IPS DF 6.9 (cell line): Measurements from ENCODE around the gene PROSER2.

Experiments
- DNase-seq: peaks from one replicate; pipeline ENCODE4 v3.0.0-alpha.2; 2013; ENCODE audit warnings: low read depth, low spot score
- H3K27ac ChIP-seq: one replicate; pipeline ENCODE4 v1.5.1; 2013; ENCODE audit warnings: low read length, control low read depth
- H3K27me3 ChIP-seq: 2 replicates; pipeline ENCODE4 v1.6.1; 2013; ENCODE audit warnings: mild to moderate bottlenecking, low read length; ENCODE audit not compliant: control insufficient read depth, insufficient read depth
- H3K36me3 ChIP-seq: 2 replicates; pipeline ENCODE4 v1.6.1; 2013; ENCODE audit warnings: low read length; ENCODE audit not compliant: control insufficient read depth, insufficient read depth
- H3K4me1 ChIP-seq: 2 replicates; pipeline ENCODE4 v1.6.1; 2013; ENCODE audit warnings: low read length; ENCODE audit not compliant: control insufficient read depth, insufficient read depth
- H3K4me3 ChIP-seq: 2 replicates; pipeline ENCODE4 v1.5.1; 2013; ENCODE audit warnings: mild to moderate bottlenecking, low read length
- H3K9me3 ChIP-seq: 2 replicates; pipeline ENCODE4 v1.6.1; 2013; ENCODE audit warnings: low read length, inconsistent platforms; ENCODE audit not compliant: control insufficient read depth, insufficient read depth
- WGBS: extraction: QIAGEN DNeasy Blood & Tissue Kit; methylation state at CpG from one replicate; pipeline ENCODE4 v1.1.7; 2013; ENCODE audit warnings: mixed read lengths, missing lambda C conversion rate; ENCODE audit not compliant: insufficient read length, insufficient coverage; 5-methylcytosine and 5-hydroxymethylcytosine counted together

PROSER2 gene

GRCh38 chr10:11876324-11876723 is 53.2 kb downstream of the PROSER2 start:
- Histone ChIP-seq H3K4me3 (no peak overlapping the region), H3K4me1 (peaks cover 8% of the 10 kb centered on the region), H3K27ac (no peak overlapping the region), H3K9me3 (no peaks in the 10 kb centered on the region), H3K36me3 (no peaks in the 10 kb centered on the region), H3K27me3 (no peaks in the 10 kb centered on the region)
- no peak for DNase-seq
- WGBS = no CpG with 5 or more reads among the region's 6 CpGs

GRCh38 chr10:11876805-11877590 is 53.8 kb downstream of the PROSER2 start:
- H3K27ac ChIP-seq = no peak overlapping the region
- WGBS = no CpG with 5 or more reads among the region's 19 CpGs
- H3K36me3 ChIP-seq = no peaks in the 10 kb centered on the region
- H3K27me3 ChIP-seq = no peaks in the 10 kb centered on the region
- no peak for DNase-seq
- H3K4me1 ChIP-seq = peaks cover 10% of the 10 kb centered on the region
- no peak overlapping the region for H3K4me3 ChIP-seq
- no peaks in the 10 kb centered on the region for H3K9me3 ChIP-seq

- Histone ChIP-seq H3K27ac (no peak overlapping the region), H3K4me3 (no peak overlapping the region), H3K9me3 (no peaks in the 10 kb centered on the region), H3K4me1 (peaks cover 10% of the 10 kb centered on the region), H3K27me3 (no peaks in the 10 kb centered on the region), H3K36me3 (no peaks in the 10 kb centered on the region)
- no peak for DNase-seq
- WGBS = no CpG with 5 or more reads among the region's 13 CpGs
These were observed 54.4 kb downstream of the PROSER2 start for GRCh38 chr10:11877591-11877905.

GRCh38 chr10:11878776-11879175 is 55.6 kb downstream of the PROSER2 start:
- Histone ChIP-seq H3K36me3 (no peaks in the 10 kb centered on the region), H3K4me1 (peaks cover 10% of the 10 kb centered on the region)

DNA sequence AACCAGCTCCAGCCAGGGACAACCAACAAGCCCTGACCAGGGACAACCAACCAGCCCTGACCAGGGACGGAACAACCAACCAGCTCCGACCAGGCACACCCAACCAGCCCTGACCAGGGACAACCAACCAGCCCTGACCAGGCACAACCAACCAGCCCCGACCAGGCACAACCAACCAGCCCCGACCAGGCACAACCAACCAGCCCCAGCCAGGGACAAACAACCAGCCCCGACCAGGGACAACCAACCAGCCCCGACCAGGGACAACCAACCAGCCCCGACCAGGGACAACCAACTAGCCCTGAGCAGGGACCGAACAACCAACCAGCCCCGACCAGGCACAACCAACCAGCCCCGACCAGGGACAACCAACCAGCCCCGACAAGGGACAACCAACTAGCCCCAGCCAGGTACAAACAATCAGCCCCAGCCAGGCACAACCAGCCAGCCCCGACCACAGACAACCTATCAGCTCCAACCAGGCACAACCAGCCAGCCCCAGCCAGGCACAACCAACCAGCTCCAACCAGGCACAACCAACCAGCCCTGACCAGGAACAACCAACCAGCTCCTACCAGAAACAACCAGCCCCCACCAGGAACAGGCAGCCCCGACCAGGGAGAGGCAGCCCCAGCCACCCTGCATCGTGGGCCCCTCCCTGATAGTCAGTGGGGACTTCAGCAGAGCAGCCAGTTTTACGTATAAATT is 56.4 kb downstream of the PROSER2 start:
- Histone ChIP-seq H3K36me3 (no peaks in the 10 kb centered on the region), H3K27me3 (no peaks in the 10 kb centered on the region), H3K4me1 (peaks cover 10% of the 10 kb centered on the region), H3K27ac (no peak overlapping the region), H3K9me3 (no peaks in the 10 kb centered on the region), H3K4me3 (no peak overlapping the region)
- WGBS = no CpG with 5 or more reads among the region's 15 CpGs
- no peak for DNase-seq

More at GRCh38 chr10:11878776-11879175, 55.6 kb downstream of the PROSER2 start:
- Histone ChIP-seq H3K27ac (no peak overlapping the region), H3K27me3 (no peaks in the 10 kb centered on the region), H3K9me3 (no peaks in the 10 kb centered on the region), H3K4me3 (no peak overlapping the region)
- no peak for DNase-seq
- WGBS = no CpG with 5 or more reads among the region's 12 CpGs

- no peak overlapping the region for H3K4me3 ChIP-seq
- no peak overlapping the region for H3K27ac ChIP-seq
- H3K9me3 ChIP-seq = no peaks in the 10 kb centered on the region
- no peaks in the 10 kb centered on the region for H3K27me3 ChIP-seq
- H3K4me1 ChIP-seq = peaks cover 7% of the 10 kb centered on the region
- WGBS = no CpG with 5 or more reads among the region's 32 CpGs
- H3K36me3 ChIP-seq = no peaks in the 10 kb centered on the region
- no peak for DNase-seq
These were observed 57.2 kb downstream of the PROSER2 start for GRCh38 chr10:11880151-11881029.

GRCh38 chr10:11881030-11881476 is 57.9 kb downstream of the PROSER2 start:
- WGBS = no CpG with 5 or more reads among the region's 11 CpGs
- Histone ChIP-seq H3K4me1 (peaks cover 4% of the 10 kb centered on the region; the same call in 1 of the 2 replicates), H3K4me3 (no peak overlapping the region), H3K9me3 (no peaks in the 10 kb centered on the region), H3K36me3 (no peaks in the 10 kb centered on the region), H3K27ac (no peak overlapping the region), H3K27me3 (no peaks in the 10 kb centered on the region)
- no peak for DNase-seq

DNA sequence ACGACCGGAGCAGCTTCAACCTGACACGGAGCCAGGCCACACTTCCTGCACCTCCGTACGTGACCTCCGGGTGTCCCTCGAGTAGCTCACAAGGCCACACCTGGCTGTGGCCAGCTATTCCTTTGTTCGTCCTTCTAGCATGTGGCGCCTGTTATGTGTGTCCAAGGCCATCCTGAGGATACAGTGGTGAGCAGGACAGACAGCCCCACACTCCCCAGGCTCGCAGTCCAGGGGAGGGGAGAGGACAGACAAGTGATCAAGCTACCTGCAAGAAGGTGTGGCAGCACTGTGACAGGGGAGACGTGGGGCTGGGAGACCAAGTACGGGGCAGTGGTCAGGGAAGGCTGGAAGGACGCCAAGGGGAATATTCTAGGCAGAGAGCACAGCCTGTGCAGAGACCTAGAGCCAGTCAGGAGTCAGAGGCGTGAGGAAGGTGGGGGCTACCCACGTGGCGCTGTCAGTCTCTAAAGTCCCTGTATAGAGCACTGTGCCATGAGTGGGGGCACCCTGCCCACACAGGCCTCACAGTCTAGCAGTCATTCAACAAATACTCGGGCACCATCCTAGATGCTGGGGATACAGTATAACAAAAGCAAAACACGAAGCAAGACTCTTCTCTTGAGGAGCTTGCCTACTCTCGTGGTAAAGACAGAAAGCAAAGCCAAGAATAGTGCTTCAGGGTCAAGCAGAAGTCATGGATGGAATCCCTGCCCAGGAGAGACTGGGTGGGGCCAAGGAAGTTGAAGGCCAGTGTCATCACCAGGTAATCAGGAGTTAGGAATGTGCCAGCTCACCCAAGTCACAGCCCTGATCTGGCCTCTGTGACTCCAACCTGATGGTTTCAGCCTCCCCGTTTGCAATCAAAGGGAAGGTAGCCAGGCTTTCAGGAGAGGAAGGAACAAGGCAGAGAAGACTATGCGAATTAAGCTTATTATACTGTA is 58.6 kb downstream of the PROSER2 start:
- no peak for DNase-seq
- Histone ChIP-seq H3K36me3 (no peaks in the 10 kb centered on the region), H3K4me1 (peaks cover 4% of the 10 kb centered on the region; the same call in 1 of the 2 replicates), H3K27me3 (no peaks in the 10 kb centered on the region), H3K9me3 (no peaks in the 10 kb centered on the region), H3K27ac (no peak overlapping the region), H3K4me3 (no peak overlapping the region)
- WGBS = no CpG with 5 or more reads among the region's 21 CpGs

GRCh38 chr10:11882646-11883375 is 59.7 kb downstream of the PROSER2 start:
- Histone ChIP-seq H3K27ac (no peak overlapping the region), H3K36me3 (no peaks in the 10 kb centered on the region), H3K4me3 (no peak overlapping the region), H3K9me3 (no peaks in the 10 kb centered on the region), H3K4me1 (peaks cover 4% of the 10 kb centered on the region; the same call in 1 of the 2 replicates), H3K27me3 (no peaks in the 10 kb centered on the region)
- WGBS = no CpG with 5 or more reads among the region's 14 CpGs
- no peak for DNase-seq
